Body of pancreas (tissue), 4 donors: Measurements from ENCODE around the gene AQP6. TPM values are rescaled to one million over a fixed set of nuclear protein-coding genes. Genes with fewer than 3 reads are reported as not detected.
A peak's percentile ranks its signal among the peaks of the same experiment; 100 is the strongest.

Experiments
- ATAC-seq: fragments of 150-250 bp; one replicate; pipeline ENCODE4 v1.9.1; 2016
- DNase-seq, 4 donors: peaks; one replicate each; pipeline ENCODE4 v3.0.0-alpha.2; 2019
- H3K27ac ChIP-seq, 4 donors: fragments of 200-600 bp; sonication (generic); 1 replicate in 3 of 4; 2 replicates in 1 of 4; pipeline versions ENCODE4 v1.5.1 to v1.6.1; 2016 to 2019; ENCODE audit warnings: mild to moderate bottlenecking in 1 of 4, mixed read lengths in 1 of 4, moderate library complexity in 1 of 4
- H3K27me3 ChIP-seq, 2 donors: fragments of 200-600 bp; sonication (generic); one replicate each; pipeline ENCODE4 v1.6.0; 2016; ENCODE audit warnings: mild to moderate bottlenecking in 1 of 2
- H3K36me3 ChIP-seq, 2 donors: fragments of 200-600 bp; sonication (generic); replicated peaks in 1 of 2; 2 replicates each; pipeline ENCODE4 v1.5.1; 2016; ENCODE audit warnings: low read depth in 2 of 2; ENCODE audit not compliant: insufficient read depth in 1 of 2
- H3K4me1 ChIP-seq: fragments of 200-600 bp; sonication (generic); one replicate; pipeline ENCODE4 v1.6.0; 2016
- H3K4me3 ChIP-seq, 2 donors: fragments of 200-600 bp; sonication (generic); 1 replicate in 1 of 2; 2 replicates in 1 of 2; pipeline ENCODE4 v1.5.1; 2016 to 2019
- H3K9me3 ChIP-seq, 3 donors: fragments of 200-600 bp; sonication (generic); 1 replicate in 2 of 3; 2 replicates in 1 of 3; pipeline ENCODE4 v1.5.1; 2016
- POLR2A ChIP-seq, 3 donors: fragments of 450-650 bp; IDR thresholded peaks; one replicate each; pipeline ENCODE4 v1.6.1; 2016; ENCODE audit warnings: antibody characterized with exemption in 3 of 3, mild to moderate bottlenecking in 2 of 3
- whole genome bisulfite sequencing, 2 donors: methylation state at CpG; one replicate each; pipeline ENCODE4 v1.1.5; 2017; 5-methylcytosine and 5-hydroxymethylcytosine counted together
- intact Hi-C: fragments of 100-400 bp; cut with DNase I; formaldehyde crosslinking; loops from one replicate; pipeline ENCODE4 v1.15.1; 2023
- total RNA-seq, 2 donors: library from RNA; depleted of rRNA; stranded (reverse); fragments of >200 nt; gene quantifications; one replicate each; pipeline ENCODE4 v1.1.0, GENCODE V29; 2016
- TF ChIP-seq, protein P1 (sequence below), 7 experiments: fragments of 450-650 bp in 4 of 7; fragments of 200-600 bp in 3 of 7; sonication (generic) in 3 of 7; IDR thresholded peaks; one replicate each; pipeline ENCODE4 v1.5.1; 2016 to 2019; ENCODE audit warnings: antibody characterized with exemption in 7 of 7

The AQP6 gene
- total RNA-seq, 2 donors from 2014 or later, result not detected

DNA sequence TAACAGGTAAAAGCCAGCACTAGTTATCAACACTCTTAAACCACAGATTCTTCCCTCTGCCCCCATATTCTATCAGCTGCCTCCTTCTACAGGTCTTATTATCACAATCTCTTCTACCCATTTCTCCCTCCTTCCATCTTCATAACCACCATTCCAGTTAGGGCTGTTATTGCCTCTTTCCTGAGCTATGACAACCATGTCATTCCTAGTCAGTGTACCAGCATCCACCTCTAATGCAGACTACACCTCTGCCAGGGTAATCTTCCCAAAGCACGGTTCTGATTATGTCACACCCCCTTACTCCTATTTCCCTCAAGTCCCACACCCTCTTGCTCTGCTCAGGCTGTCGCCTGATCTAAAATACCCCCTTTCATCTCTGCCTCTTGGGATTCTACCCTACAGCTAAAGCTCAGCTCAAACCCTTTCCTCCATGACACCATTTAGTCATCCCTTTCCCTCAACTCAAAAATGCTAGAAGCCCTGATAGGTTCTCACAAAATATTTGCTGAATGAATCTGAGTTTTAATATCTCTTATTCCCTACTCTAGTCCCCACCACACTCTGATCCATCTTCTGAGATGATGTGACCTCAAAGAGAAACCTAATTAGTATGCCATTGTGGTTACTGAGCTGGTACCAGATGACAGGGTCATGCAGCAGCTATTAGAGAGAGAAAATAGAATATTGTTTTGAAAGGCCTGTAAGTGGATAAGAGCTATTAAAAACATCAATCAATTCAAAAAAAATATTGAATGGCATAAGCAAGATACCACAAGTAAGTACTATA is 40.8 kb downstream of the AQP6 start:
- DNase-seq (no peak), ATAC-seq (no peak)
- Histone ChIP-seq H3K27me3 (no peaks in the 10 kb centered on the region), H3K36me3 (no peaks in the 10 kb centered on the region), H3K9me3 (no peaks in the 10 kb centered on the region), H3K4me1 (no peaks in the 10 kb centered on the region), H3K27ac (no peak overlapping the region), H3K4me3 (no peak overlapping the region)
- WGBS, 2 donors, result 81 to 97% methylated on average over 2 of the region's 2 CpGs
- intact Hi-C loops, result no loop called here
- TF ChIP-seq, protein P1, sequence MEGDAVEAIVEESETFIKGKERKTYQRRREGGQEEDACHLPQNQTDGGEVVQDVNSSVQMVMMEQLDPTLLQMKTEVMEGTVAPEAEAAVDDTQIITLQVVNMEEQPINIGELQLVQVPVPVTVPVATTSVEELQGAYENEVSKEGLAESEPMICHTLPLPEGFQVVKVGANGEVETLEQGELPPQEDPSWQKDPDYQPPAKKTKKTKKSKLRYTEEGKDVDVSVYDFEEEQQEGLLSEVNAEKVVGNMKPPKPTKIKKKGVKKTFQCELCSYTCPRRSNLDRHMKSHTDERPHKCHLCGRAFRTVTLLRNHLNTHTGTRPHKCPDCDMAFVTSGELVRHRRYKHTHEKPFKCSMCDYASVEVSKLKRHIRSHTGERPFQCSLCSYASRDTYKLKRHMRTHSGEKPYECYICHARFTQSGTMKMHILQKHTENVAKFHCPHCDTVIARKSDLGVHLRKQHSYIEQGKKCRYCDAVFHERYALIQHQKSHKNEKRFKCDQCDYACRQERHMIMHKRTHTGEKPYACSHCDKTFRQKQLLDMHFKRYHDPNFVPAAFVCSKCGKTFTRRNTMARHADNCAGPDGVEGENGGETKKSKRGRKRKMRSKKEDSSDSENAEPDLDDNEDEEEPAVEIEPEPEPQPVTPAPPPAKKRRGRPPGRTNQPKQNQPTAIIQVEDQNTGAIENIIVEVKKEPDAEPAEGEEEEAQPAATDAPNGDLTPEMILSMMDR (IDR thresholded peaks at IDR 0.05), result no peak
- no peak for TF ChIP-seq POLR2A (IDR thresholded peaks at IDR 0.05)

DNA sequence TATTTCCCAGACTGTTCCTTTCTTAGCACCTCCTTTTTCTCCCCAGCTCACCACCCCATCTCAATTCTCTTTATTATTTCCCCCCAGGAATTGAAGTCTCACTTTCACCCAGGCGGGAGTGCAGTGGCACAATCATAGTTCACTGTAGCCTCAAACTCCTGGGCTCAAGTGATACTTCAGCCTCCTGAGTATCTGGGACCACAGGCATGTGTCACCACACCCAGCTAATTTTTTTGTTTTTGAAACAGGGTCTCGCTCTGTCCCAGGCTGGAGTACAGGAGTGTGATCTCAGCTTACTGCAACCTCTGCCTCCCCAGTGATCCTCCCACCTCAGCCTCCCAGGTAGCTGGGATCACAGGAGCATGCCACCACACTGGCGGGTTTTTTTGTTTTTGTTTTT is 41.6 kb downstream of the AQP6 start:
- WGBS, 2 donors, result 93 to 96% methylated on average over 3 of the region's 3 CpGs
- Histone ChIP-seq H3K27me3 (no peaks in the 10 kb centered on the region), H3K4me3 (no peak overlapping the region), H3K9me3 (no peaks in the 10 kb centered on the region), H3K4me1 (no peaks in the 10 kb centered on the region), H3K27ac (no peak overlapping the region), H3K36me3 (no peaks in the 10 kb centered on the region)
- no peak for ATAC-seq
- no peak for DNase-seq
- TF ChIP-seq, protein P1 (IDR thresholded peaks at IDR 0.05), result no peak
- TF ChIP-seq POLR2A (IDR thresholded peaks at IDR 0.05), result no peak
- intact Hi-C loops, result no loop called here

DNA sequence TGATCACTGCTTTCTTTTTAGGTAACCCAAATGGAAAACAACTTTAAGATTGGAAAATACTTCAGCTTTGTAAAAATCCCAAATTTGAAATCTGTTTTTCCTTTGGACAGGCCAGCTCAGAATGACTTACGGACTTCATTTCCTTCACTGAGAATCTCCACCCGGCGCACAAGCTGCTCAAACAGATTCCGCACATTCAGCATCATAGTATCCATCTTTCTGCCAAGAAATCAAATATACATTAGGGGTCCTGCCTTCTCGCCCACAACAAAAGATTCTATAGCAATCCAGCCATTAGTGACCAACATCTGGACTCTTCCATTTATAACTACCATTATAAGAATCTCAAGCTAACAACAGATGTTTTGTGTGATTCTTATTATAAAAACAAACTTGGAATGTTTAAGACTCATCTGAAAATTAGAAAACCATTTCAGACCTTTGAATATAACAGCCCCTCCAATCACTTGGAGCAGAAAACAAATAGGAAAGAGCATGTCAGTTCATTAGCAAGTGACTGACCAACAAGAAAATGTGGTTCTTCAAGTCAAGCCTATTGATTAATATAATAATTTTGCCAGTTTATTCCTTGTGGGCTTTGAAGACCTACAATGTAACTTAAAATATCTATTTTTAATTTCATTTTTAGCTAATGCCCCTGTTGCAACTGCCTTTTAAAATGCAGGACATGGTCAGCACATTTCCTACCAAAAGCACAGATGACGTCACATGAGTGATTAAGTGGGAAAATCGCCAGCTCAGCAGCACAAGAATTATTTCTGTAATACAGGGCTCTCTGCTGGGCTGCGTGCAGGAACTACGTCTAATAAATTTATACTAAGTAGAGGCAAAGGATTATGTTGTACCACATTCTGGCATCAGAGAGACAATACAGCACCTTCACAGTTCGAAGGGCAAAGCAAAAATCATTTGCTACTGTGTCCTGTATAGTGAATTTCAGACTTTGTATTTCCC is 44.0 kb downstream of the AQP6 start:
- no peak for TF ChIP-seq POLR2A (IDR thresholded peaks at IDR 0.05)
- TF ChIP-seq, protein P1 (IDR thresholded peaks at IDR 0.05), result no peak
- no peaks in the 10 kb centered on the region for H3K27me3 ChIP-seq
- intact Hi-C loops, result no loop called here
- no peaks in the 10 kb centered on the region for H3K36me3 ChIP-seq
- ATAC-seq (peak; percentile 67), DNase-seq (peak; percentile 38 to 79 (median 57))
- H3K9me3 ChIP-seq, result no peaks in the 10 kb centered on the region
- H3K4me3 ChIP-seq, result no peak overlapping the region
- 61 to 65% methylated on average over 10 of the region's 10 CpGs for WGBS, 2 donors
- H3K4me1 ChIP-seq, result no peaks in the 10 kb centered on the region
- H3K27ac ChIP-seq, result peak overlapping the region in 1 of 4 donors; percentile 63

DNA sequence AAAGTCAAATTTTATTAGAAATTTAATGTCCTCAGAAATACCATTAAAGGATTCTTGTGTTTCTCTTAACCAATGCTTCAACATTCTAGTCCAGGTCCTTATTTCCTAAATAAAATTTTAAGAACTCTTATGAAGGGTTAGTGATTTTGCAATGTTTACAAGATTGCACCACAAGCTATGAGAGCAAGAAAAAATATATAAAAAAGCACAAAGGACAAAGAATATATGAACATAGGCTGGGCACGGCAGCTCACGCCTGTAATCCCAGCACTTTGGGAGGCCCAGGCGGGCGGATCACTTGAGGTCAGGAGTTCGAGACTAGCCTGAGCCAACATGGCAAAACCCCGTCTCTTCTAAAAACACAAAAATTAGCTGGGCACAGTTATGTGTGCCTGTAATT is 44.9 kb downstream of the AQP6 start:
- Histone ChIP-seq H3K27ac (peak overlapping the region in 1 of 4 donors; percentile 63), H3K9me3 (no peaks in the 10 kb centered on the region), H3K27me3 (no peaks in the 10 kb centered on the region), H3K4me1 (no peaks in the 10 kb centered on the region), H3K36me3 (no peaks in the 10 kb centered on the region), H3K4me3 (no peak overlapping the region)
- intact Hi-C loops, result no loop called here
- 70 to 95% methylated on average over 6 of the region's 6 CpGs for WGBS, 2 donors
- ATAC-seq (no peak), DNase-seq (no peak)
- TF ChIP-seq POLR2A (IDR thresholded peaks at IDR 0.05), result no peak
- TF ChIP-seq, protein P1 (IDR thresholded peaks at IDR 0.05), result no peak
